GM12872 (cell line): ENCODE results near the gene COBL.

Experiments used
- TF ChIP-seq, protein P1 (sequence below): IDR thresholded peaks from 3 replicates; pipeline ENCODE4 v1.5.1; 2011; ENCODE audit warnings: low read depth, mild to moderate bottlenecking, low read length, moderate library complexity; ENCODE audit not compliant: insufficient read depth

Gene COBL

DNA sequence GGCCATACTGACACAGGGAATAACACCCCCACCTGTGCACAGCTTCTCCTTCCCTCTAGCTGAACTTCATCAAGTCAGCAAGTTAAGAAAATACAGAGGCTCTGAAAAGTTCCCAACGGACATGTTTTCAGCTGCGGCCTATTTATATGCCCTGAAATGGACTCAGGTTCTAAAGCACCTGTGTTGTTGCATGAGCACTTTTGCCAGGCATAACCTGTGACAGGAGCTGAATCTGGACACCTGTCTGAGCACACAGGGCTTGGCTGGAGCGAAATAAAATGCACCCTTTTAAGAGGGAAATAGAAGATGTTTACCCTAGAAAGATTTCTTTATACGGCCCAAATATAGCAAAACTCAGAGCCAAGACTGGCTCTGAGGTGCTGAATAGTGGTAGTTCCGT is 46.7 kb downstream of the COBL start:
- TF ChIP-seq, protein P1, sequence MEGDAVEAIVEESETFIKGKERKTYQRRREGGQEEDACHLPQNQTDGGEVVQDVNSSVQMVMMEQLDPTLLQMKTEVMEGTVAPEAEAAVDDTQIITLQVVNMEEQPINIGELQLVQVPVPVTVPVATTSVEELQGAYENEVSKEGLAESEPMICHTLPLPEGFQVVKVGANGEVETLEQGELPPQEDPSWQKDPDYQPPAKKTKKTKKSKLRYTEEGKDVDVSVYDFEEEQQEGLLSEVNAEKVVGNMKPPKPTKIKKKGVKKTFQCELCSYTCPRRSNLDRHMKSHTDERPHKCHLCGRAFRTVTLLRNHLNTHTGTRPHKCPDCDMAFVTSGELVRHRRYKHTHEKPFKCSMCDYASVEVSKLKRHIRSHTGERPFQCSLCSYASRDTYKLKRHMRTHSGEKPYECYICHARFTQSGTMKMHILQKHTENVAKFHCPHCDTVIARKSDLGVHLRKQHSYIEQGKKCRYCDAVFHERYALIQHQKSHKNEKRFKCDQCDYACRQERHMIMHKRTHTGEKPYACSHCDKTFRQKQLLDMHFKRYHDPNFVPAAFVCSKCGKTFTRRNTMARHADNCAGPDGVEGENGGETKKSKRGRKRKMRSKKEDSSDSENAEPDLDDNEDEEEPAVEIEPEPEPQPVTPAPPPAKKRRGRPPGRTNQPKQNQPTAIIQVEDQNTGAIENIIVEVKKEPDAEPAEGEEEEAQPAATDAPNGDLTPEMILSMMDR: no peak

DNA sequence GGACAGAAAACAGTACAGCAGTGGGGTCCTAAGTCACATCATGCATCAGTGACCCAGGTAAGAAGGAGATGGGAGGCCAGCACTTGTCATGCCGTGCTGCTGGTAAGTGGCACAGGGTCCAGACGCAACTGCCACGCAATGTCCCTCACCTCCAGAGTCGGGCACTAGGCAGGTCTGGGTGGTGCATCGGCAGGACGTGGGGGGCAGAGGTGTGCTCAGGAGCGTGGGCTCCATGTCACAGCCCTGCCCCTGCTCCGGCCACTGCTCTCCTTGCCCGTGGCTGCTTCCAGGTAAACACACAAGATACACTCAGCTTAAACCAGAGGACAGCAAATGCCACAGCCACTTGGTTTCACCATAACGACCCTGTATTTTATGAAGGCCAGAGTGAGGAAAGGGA is 47.3 kb downstream of the COBL start:
- TF ChIP-seq, protein P1: no peak

DNA sequence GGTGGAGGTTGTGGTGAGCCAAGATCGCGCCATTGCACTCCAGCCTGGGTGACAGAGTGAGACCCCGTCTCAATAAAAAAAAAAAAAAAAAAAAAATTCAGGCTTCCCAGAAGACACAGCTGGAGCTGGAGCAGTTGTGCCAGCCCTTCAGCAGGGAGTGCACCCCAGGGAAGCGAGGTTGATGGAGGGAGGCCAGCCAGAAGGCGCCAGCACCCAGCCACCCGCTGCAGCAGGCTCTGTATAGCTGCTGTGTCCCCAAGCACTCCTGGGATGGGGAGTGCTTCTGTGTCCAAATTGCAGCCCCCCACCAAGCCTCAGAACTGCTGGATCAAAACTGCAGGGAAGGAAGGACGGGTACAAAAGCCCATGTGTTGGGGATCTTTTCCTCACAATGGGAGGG is 47.8 kb downstream of the COBL start:
- TF ChIP-seq, protein P1: no peak

DNA sequence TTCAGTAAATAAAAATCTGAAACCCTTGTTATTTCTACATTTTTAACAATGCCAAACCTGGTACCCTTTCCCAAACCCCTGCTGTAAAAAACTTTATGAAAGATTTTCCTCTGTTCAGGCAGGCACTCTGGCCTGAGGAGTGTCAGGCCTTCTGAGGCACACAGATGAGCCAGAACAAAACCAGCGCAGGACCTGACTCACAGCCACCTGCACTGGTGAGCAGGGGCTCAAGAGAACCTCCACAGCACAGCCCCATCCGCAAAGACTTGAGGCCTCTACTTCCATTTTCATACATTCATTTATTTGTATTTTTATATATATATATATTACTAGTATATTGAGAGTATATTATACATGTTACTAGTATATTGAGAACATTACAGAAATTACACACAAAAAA is 49.4 kb downstream of the COBL start:
- TF ChIP-seq, protein P1: no peak

DNA sequence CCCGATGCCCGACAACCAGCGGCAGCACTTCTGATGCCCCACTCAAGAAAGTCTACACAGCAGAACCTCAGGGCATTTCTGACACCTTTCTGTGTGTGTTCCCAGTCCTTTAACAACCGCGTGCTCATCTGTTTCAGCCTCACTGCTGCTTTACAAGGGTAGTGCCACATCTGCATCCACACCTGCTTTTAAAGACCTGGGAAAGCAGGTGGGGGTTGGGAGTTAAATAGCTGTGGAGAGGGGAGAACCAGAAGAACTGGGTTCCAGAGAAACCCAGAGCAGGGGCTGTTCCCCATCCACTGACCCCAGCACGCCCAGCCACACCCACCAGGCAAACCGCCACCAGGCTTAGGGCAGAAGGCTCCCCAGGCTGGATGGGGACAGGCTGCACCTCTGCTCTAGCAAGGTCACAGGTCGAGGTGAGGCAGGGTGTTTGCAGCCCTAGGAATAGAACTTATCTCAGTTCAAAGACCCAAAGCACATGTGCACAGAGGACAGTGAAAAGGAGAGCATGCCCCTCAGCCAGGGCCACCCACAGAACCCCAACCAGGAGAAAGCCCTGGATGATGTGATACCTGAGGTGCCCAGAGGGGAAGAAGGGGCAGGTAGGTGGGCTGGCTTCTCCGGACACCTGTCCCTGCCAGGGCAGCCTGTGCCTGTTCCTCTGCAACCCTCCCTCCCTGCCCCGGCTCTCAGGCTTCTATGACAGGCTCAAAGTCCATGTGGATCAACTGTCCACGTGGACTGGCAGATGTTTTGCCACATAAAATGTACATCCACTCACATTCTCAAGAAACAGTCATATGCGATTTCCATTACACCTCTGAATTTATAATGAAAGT is 51.3 kb downstream of the COBL start:
- TF ChIP-seq, protein P1: no peak

DNA sequence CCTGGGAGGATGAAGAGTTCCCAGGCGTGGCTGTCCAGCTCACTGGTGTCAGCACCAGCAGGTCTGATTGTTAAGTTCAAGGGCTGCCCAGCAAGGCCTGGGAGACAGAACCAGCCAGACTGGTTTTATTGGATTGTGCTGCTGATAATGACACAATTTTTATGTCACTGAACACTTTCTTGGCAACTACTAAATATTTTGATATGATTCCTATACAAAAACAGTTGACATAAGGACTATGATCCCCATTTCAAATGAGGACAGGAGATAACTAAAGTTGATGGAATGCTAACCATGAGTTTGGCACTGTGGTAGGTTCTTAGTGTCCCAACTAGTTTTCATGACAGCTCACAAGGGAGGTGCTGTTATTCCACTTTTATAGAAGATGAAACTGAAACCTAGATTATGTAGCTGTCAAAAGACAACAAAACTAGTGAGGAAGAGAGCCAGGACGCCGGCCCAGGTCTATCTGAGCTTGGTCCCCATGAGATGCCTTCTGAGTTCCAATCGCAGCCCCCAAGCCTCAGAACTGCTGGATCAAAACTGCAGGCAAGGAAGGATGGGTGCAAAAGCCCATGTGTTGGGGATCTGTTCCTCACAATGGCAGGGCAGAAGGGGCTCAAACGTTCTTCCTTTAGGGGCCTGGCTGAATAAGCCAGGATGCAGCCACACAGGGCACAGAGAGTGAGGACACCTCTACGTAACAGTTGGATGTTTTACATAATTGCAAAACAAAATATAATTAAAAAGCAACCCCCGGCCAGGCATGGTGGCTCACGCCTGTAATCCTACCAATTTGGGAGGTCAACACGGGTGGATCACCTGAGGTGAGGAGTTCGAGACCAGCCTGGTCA is 52.8 kb downstream of the COBL start:
- TF ChIP-seq, protein P1: no peak

DNA sequence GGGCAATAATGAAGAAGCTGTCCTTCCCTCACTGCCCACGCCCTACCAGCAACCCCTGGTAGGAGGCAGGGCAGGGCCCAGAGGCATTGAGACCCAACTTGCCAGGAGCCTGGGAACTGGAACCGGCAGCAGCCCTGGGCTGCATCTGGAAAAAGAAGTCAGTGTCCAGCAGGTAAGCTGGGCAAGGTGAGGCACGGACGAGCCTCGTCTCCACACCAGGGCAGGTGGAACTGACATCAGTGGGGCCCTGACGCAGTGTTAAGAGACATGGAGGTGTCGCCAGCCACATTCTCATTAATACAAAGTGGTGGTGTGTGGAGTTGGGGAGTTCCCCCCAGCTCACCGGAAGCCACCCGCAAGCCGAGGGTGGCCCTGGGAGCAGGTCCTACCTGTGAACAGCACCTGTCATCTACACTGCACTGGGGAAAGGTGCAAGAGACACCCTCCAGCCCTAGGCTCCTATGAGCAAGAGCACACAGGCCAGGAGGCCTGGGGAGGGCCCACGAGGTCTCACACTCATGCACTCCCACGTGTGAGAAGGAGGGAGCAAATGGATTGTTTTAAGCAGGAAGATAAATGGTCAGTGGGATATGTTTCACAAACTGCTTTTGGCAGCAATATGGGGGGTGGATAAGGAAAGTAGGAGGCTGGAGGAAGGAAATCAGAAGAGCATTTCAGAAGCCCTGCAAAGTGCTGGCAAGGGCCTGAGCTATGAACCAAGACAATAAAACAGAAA is 53.6 kb downstream of the COBL start:
- TF ChIP-seq, protein P1: no peak
